ENCODE data around the gene LZTS2.
"Not testable (repeated sequence)": the region's sequence is repeated elsewhere in the genome, so short reads cannot be mapped to it uniquely, and the experiment has no call there.

LZTS2 gene

DNA sequence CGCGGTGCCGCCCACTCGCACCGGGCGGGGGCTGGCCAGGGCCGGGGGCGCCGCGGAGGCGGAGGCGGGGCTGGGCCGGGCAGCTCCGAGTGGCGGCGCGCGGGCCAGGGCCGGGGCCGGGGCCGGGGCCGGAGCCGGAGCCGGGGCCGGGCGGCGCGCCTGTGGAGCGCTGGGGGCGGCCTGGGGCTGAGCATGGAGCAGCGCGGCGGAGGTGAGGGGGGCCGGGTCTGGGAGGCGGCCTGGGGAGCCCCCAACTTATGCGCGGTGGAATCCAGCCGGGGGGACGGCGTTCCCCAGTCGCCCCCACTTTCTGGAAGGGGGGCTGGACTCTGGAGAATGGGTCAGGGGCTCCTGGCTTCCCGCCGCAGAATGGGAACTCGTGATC is at the start of gene LZTS2:
TSS of gene LZTS2 (plus strand) at position 67 of the 385 bp plus-strand sequence. CDS start 2,731 bp downstream, outside the sequence.
- DNase-seq (ENCODE audit: low spot score) = no peak

GRCh38 chr10:100960251-100960650 is 39.4 kb upstream of the LZTS2 start:
- DNase-seq (ENCODE audit: low spot score) = no peak

DNA sequence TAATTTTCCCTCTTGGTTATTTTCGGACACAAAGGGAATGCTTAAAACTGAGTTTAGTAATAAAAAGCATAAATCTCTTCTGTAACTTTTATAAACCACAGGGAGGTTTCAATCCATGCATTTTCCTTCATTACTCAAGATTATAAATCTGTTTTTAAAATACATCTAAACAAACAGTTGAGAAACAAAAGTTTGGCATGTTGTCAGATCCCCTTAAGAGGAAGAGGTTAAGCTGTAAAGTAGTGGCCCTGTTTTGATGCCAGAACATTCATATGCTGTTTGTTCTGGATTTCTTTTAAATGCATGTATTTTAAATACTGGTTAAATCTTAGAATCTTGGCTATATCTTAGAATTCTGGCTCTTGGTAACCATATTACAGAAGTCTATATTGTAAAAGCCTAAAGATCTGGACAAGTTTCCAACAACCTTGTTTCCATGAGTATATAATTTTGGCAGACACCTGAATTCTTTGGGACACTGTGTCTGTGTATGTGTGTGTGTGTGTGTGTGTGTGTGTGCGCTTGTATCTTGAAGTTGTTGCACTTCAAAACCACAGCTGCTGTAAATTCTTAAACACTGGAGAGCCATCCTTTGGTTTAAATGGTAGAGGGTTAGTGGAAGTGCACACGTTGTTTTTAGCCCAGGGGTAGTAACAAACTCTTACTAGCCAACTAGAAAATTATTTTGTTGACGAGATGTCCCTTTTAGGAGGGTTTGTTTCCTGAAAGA is 37.1 kb upstream of the LZTS2 start:
- no peak for DNase-seq (ENCODE audit: low spot score)

DNA sequence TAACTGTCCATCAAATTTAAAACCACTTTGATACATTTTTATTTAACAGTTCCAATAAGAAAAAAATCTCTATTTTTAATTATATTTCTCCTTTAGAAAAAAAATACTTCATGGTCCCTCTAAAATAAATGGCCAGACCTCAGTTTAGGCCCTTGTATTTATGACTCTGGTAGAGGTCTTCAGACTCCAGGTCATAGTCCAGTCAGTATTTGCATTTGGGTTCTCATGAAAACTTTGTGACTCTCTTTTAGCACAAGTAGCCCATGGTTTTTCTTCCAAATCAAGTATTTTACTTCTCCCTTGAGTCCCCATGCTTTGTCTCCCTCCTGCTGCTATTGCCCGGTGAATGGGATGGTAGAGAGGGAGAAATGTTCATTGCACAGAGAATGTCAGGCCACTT is 35.8 kb upstream of the LZTS2 start:
- DNase-seq (ENCODE audit: low spot score) = no peak

DNA sequence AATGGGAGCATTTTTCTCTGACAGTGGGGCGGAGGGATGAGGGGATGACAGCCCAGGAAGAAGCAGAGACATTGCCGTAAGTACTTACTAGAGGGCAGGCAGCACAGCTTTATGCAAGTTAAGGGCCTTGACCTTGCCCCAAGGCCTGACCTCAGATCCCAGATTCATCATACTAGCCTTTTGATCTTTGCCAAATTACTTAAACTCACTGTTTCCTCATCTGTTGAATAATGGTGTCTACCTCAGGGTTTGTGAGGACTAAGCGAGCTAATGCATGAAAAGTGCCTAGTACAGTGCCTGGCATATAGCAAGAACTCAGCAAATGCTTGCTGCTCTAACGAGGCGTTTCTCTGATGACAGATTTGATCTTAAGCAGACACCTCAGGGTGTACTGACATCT is 33.8 kb upstream of the LZTS2 start:
- DNase-seq (ENCODE audit: low spot score) = no peak

DNA sequence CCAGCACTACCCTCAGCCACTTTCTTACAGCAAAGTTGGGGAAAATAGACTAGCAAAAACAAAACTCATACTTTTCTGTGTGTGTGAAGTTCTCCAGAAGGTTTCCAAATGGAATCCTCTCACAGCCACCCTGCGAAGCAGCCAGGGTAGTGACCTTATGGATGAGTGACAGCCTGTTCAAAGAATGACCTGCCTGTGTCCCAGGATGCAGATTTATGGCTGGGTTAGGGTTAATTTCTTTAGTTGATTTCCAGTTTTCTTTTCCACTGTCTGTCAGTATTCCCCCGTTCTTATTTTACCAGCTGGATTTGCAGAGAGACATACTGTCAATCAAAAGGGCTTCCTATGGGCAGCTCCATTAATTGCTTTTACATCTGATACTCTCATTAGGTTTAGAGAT is 32.7 kb upstream of the LZTS2 start:
- no peak for DNase-seq (ENCODE audit: low spot score)

- no peak for DNase-seq (ENCODE audit: low spot score)
These were observed 32.3 kb upstream of the LZTS2 start for GRCh38 chr10:100967332-100967731.

- DNase-seq (ENCODE audit: low spot score) = no peak
These were observed 31.4 kb upstream of the LZTS2 start for GRCh38 chr10:100968062-100968736.

- no peak for DNase-seq (ENCODE audit: low spot score)
These were observed 30.8 kb upstream of the LZTS2 start for GRCh38 chr10:100968863-100969186.

DNA sequence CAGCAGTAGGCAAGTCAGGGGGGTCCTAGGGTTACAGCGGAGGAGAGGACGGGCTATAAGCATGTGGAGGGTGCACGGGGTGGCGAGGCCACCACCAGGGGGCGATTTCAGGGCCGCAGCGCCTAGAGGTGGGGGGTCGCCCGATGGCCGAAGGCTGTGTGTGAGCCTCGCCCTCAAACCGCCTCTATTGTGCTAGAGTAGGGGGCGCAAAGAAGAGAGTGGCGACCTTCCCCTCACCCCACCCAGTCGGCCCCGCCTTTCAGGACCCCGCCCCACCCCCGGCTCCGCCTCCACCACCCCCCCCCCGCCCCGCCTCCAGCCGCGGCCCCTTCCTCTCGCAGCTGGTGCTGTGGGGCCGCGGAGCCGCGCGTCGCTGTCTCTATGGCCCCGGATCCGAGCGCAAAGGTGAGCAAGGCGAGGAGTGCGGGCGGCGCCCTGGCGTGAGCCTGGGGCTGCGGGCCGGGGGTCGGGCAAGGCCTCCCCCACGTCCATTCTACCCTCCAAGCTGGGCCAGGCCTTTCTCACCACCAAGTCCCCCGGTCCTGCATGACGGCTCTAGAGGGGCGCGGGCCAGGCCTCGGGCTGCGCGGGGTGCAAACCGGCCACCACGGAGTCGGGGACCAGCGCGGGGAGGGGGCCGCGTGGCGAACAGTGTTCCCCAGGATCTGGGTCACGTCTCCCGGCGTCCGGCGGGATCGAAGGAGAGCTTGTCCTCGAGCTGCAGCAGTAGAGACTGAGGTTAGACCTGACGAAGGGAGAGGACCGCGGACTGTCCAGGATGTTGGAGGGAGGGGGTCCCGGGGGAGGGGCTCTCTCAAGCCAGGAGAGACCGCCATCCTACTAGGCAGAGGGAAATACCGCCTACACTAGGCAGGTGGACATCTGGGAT is 30.2 kb upstream of the LZTS2 start, which contains the start of gene SEMA4G:
TSS of gene SEMA4G (plus strand) at position 318 of the 889 bp plus-strand sequence. CDS start 3,409 bp downstream, outside the sequence.
- peak; percentile 23 for DNase-seq (ENCODE audit: low spot score)

DNA sequence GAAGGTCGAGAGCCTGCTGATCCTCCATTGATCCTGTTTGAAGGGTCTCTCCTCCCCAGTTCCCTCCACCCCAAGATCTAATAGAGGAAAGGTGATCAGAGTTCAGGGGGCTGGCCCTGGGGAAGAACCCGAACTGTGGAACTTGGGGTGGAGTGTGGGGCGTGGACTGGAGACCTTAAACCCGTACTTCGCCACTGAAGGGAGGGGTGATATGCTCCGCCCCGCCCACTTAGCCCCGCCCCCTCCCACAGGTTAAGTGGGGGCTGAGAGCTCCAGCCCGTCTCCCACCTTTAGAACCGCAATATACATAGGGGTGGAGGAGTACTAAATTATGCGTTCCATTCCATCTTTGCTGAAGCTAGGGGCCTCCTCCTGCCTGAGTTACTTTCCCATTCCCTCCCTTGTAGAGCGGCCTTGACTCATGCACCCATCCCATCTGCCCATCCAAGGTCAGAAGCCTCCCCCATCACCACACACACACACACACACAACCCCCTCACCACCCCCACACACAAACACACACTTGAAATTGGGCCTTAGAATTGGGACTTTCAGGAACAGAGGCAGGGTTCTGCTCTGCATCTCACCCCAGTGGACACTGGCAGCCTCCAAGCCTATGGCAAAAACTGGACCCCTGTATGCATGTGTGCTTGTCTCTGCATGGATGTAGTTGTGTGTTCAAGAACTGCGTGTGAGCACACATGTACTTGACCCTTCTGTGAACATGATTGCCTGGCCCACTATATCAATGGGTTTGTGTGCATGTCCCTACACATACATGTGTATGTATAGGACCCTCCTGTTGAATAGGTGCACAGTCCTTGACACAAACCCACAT is 29.3 kb upstream of the LZTS2 start:
- no peak for DNase-seq (ENCODE audit: low spot score)

DNA sequence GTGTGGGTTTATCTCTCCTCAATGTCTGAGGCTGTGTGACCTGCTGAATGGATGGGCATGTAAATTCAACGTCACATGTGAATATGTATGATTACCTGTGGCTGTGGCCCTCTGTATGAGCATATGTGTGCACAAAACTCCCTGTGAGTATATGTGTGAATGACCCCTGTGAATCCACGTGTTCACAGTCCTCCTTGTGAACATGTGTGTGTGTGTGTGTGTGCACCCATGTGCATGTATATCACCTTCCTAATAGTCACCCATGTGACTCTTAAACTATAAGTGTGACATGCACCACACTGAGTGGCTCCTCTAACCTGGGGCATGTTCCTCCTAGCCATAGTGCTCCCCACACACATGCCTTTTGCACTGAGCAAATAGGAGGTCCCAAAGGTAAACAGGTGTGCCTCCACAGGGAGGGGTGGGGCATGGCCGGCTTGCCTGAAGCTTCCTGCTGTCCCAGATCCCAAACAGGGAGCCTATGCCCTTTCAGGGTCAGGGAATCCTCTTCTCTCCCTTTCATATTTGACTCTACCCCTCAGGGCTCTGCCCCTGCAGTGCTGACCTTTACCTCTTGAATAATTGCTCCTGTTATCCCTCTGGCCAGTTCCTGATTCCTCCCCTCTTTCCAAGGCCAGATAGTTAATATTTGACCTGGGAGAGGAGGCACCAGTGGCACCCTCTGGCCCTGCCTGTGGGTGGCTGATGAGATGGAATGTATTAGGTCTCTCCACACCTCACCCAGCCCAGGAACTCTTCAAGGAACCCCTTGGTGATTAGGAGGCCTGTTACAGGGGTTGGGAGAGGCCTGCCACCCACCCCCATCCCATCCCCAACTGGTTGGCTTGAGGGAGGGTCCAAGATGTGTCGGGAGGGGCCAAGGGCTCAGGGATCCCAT is 28.4 kb upstream of the LZTS2 start:
- no peak for DNase-seq (ENCODE audit: low spot score)

- no peak for DNase-seq (ENCODE audit: low spot score)
These were observed 27.3 kb upstream of the LZTS2 start for GRCh38 chr10:100972115-100972903.

DNA sequence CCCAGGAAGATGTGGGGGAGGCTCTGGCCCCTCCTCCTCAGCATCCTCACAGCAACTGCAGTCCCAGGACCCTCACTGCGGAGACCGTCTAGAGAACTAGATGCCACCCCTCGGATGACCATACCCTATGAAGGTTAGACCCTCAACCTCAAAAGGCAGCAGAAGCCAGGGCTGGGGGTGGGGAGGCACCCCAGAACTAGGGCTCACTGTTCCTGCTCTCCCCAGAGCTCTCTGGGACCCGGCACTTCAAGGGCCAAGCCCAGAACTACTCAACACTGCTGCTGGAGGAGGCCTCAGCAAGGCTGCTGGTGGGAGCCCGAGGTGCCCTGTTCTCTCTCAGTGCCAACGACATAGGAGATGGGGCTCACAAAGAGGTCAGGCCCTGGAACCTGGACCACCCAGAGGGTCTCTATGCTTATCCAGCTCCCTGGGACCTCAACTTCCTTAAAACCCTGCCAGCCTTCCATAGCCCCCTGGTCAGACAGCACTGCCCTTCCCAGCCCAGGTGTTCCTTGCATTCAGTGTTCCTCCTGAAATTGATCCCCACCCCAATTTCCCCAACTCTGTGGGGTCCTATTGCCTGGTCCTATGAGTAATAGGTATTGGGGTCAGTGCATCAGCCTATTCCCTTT is 26.6 kb upstream of the LZTS2 start:
- no peak for DNase-seq (ENCODE audit: low spot score)

DNA sequence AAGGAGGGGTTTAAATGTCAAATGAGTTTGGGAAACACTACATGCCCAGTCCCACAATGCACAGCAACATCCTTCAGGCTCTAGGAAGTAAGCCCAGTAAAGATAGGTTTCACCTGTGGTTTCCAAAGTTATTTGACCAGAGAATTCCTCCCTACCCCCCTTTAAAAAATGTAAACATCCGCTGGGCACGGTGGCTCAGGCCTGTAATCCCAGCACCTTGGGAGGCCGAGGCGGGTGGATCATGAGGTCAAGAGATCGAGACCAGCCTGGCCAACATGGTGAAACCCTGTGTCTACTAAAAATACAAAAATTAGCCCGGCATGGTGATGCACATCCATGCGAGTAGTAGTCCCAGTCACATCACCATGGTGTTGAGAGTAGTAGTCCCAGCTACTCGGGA is 24.2 kb upstream of the LZTS2 start:
- DNase-seq (ENCODE audit: low spot score) = not testable (repeated sequence)

DNA sequence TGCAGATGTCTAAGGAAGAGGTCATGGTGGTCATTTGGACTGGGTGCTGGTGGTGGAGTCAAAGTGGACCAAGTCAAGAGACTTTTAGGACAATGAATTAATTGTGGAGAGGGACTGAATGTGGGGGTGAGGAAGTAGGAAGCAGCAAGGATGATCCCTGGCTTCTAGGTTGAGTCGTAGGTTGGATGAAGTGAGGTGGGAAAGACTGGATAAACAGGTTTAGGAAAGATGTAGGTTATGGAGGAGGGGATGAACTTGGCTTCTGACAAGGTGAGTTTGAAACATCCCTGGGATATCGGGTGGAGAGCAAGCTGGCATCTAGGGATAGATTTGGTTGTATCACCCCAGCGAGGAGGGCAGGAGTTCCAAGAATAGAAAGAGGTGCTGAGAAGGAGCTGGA is 22.7 kb upstream of the LZTS2 start:
- no peak for DNase-seq (ENCODE audit: low spot score)

DNA sequence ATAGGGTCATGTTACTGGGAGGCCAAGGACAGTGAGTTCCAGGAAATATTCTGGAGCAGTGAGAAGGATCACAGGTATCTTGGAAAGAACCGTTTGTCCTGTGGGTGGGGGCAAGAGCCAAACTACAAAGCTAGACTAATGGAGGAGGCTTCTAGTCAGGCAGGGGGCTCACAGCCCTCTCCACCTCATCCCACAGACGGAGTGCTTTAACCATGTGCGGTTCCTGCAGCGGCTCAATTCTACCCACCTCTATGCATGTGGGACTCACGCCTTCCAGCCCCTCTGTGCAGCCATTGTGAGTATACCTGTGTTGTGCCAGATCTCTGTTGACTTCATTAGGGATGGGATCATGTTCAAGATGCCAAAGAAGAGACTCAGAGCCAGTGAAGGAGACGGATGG is 22.2 kb upstream of the LZTS2 start:
- DNase-seq (ENCODE audit: low spot score) = no peak

DNA sequence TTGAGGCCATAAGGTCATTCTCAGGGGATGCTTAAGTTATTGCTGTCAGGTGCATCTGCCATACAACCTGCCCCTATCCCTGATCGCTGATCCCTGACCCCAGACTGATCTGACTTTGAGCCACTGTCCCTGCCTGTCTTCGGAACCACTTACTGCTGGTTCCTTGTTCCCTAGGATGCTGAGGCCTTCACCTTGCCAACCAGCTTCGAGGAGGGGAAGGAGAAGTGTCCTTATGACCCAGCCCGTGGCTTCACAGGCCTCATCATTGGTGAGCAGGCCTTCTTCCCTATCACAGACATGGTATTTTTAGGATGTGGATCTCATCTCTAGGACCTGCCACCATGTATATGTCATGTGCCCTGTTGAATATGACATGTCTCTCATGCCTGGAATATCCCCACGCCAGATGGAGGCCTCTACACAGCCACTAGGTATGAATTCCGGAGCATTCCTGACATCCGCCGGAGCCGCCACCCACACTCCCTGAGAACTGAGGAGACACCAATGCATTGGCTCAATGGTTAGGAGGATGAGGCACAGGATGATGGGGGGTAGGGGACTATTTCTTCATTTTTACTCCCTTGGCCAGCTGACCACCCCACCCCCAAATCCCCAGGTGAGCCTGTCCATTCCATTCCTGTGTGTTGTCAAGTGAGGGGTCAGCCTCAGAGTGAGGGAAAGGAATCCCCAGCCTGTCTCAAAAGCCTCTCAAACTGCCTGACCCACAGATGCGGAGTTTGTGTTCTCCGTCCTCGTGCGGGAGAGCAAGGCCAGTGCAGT is 21.3 kb upstream of the LZTS2 start:
- no peak for DNase-seq (ENCODE audit: low spot score)

- DNase-seq (ENCODE audit: low spot score) = no peak
These were observed 20.8 kb upstream of the LZTS2 start for GRCh38 chr10:100978901-100979195.

All from hematopoietic multipotent progenitor cell treated with erythropoietin and hydrocortisone succinate and interleukin-3 and kit ligand, for 15 days (in vitro differentiated cells).